CD4-positive, alpha-beta T cell treated with Interleukin-17A for 4 hours (primary cell): Measurements from ENCODE around the gene NSRP1.
"Not testable (repeated sequence)": the region's sequence is repeated elsewhere in the genome, so short reads cannot be mapped to it uniquely, and the experiment has no call there.

Experiments
- DNase-seq: peaks from one replicate; pipeline ENCODE4 v3.0.0-alpha.2; 2020; ENCODE audit warnings: mixed read lengths

The NSRP1 gene

GRCh38 chr17:30224419-30224960 is 107.9 kb downstream of the NSRP1 start:
- no peak for DNase-seq

- no peak for DNase-seq
Measured at GRCh38 chr17:30225112-30225511, 108.5 kb downstream of the NSRP1 start.

- no peak for DNase-seq
Measured at GRCh38 chr17:30225919-30226553, 109.4 kb downstream of the NSRP1 start.

GRCh38 chr17:30226878-30227277 is 110.3 kb downstream of the NSRP1 start:
- no peak for DNase-seq

GRCh38 chr17:30228011-30228410 is 111.4 kb downstream of the NSRP1 start:
- DNase-seq = no peak

- no peak for DNase-seq
Measured at GRCh38 chr17:30229012-30229411, 112.4 kb downstream of the NSRP1 start.

- not testable (repeated sequence) for DNase-seq
Measured at GRCh38 chr17:30230009-30230408, 113.4 kb downstream of the NSRP1 start.

- DNase-seq = no peak
Measured at GRCh38 chr17:30230596-30231125, 114.0 kb downstream of the NSRP1 start.

- DNase-seq = no peak
Measured at GRCh38 chr17:30232015-30232823, 115.6 kb downstream of the NSRP1 start.

GRCh38 chr17:30232824-30233427 is 116.3 kb downstream of the NSRP1 start:
- no peak for DNase-seq

- DNase-seq = no peak
Measured at GRCh38 chr17:30234296-30234695, 117.7 kb downstream of the NSRP1 start.

- no peak for DNase-seq
Measured at GRCh38 chr17:30234964-30235363, 118.3 kb downstream of the NSRP1 start.

GRCh38 chr17:30235386-30236296 is 119.0 kb downstream of the NSRP1 start, which contains the start of gene SLC6A4:
Gene SLC6A4, minus strand, starts transcription at chr17:30235697. Its CDS starts 13,739 bp downstream, at chr17:30221958.
- no peak for DNase-seq
